Breast epithelium (tissue), 4 donors: Measurements from ENCODE around the gene CAMK2D. TPM values are rescaled to one million over a fixed set of nuclear protein-coding genes. Genes with fewer than 3 reads are reported as not detected.

Source experiments
- DNase-seq, 2 donors: peaks; one replicate each; pipeline ENCODE4 v3.0.0-alpha.2; 2019; ENCODE audit warnings: low spot score in 2 of 2
- H3K27ac ChIP-seq, 2 donors: fragments of 200-600 bp; sonication (generic) in 1 of 2; one replicate each; pipeline ENCODE4 v1.5.1; 2016 to 2019; ENCODE audit warnings: mild to moderate bottlenecking in 1 of 2
- H3K27me3 ChIP-seq, 2 donors: fragments of 200-600 bp; sonication (generic) in 1 of 2; one replicate each; pipeline versions ENCODE4 v1.5.1 to v1.6.0; 2017 to 2019; ENCODE audit warnings: control low read depth in 1 of 2, mild to moderate bottlenecking in 1 of 2
- H3K36me3 ChIP-seq: fragments of 200-600 bp; one replicate; pipeline ENCODE4 v1.5.1; 2019
- H3K4me1 ChIP-seq, 2 donors: fragments of 200-600 bp; sonication (generic); one replicate each; pipeline ENCODE4 v1.5.1; 2016 to 2019; ENCODE audit warnings: control low read depth in 1 of 2
- H3K4me3 ChIP-seq, 3 donors: fragments of 200-600 bp; sonication (generic); 1 replicate in 2 of 3; 2 replicates in 1 of 3; pipeline ENCODE4 v1.5.1; 2016 to 2019; ENCODE audit warnings: mild to moderate bottlenecking in 3 of 3, moderate library complexity in 2 of 3
- H3K9me3 ChIP-seq, 2 donors: fragments of 200-600 bp; sonication (generic) in 1 of 2; one replicate each; pipeline ENCODE4 v1.5.1; 2016 to 2019; ENCODE audit warnings: control low read depth in 1 of 2
- POLR2A ChIP-seq: fragments of 450-650 bp; IDR thresholded peaks from one replicate; pipeline ENCODE4 v1.6.1; 2016; ENCODE audit warnings: antibody characterized with exemption, mild to moderate bottlenecking, moderate library complexity
- POLR2AphosphoS5 ChIP-seq, 3 donors: sonication (generic); formaldehyde crosslinking; IDR thresholded peaks; one replicate each; pipeline ENCODE4 v1.6.1; 2017; ENCODE audit warnings: antibody characterized with exemption in 3 of 3
- intact Hi-C: fragments of 100-400 bp; cut with DNase I; formaldehyde crosslinking; loops from one replicate; pipeline ENCODE4 v1.15.1; 2023; ENCODE audit warnings: low total_unique reads
- total RNA-seq, 3 donors: library from RNA; depleted of rRNA; stranded (reverse); fragments of >200 nt; gene quantifications; one replicate each; pipeline ENCODE4 v1.1.0, GENCODE V29; 2016
- TF ChIP-seq, protein P1 (sequence below), 3 donors: fragments of 450-650 bp; IDR thresholded peaks; one replicate each; pipeline ENCODE4 v1.5.1; 2016 to 2017; ENCODE audit warnings: antibody characterized with exemption in 3 of 3, mild to moderate bottlenecking in 3 of 3, moderate library complexity in 3 of 3

CAMK2D gene
- total RNA-seq, 3 donors from 2014 or later, result 47.7 to 62.1 (median 57.7) TPM

- TF ChIP-seq, protein P1, sequence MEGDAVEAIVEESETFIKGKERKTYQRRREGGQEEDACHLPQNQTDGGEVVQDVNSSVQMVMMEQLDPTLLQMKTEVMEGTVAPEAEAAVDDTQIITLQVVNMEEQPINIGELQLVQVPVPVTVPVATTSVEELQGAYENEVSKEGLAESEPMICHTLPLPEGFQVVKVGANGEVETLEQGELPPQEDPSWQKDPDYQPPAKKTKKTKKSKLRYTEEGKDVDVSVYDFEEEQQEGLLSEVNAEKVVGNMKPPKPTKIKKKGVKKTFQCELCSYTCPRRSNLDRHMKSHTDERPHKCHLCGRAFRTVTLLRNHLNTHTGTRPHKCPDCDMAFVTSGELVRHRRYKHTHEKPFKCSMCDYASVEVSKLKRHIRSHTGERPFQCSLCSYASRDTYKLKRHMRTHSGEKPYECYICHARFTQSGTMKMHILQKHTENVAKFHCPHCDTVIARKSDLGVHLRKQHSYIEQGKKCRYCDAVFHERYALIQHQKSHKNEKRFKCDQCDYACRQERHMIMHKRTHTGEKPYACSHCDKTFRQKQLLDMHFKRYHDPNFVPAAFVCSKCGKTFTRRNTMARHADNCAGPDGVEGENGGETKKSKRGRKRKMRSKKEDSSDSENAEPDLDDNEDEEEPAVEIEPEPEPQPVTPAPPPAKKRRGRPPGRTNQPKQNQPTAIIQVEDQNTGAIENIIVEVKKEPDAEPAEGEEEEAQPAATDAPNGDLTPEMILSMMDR (IDR thresholded peaks at IDR 0.05), result no peak
- no peak for TF ChIP-seq POLR2AphosphoS5 (IDR thresholded peaks at IDR 0.05)
- no peak for TF ChIP-seq POLR2A
- Histone ChIP-seq H3K27ac (no peak overlapping the region), H3K27me3 (no peaks in the 10 kb centered on the region), H3K36me3 (no peaks in the 10 kb centered on the region), H3K4me3 (no peak overlapping the region), H3K4me1 (no peaks in the 10 kb centered on the region), H3K9me3 (no peaks in the 10 kb centered on the region)
- no peak for DNase-seq
- intact Hi-C loops, result no loop called here
Observed at GRCh38 chr4:113783289-113783688, 21.8 kb upstream of the CAMK2D start.

GRCh38 chr4:113781439-113782040 lies 20.0 kb upstream of the CAMK2D start:
- DNase-seq, result no peak
- Histone ChIP-seq H3K36me3 (no peaks in the 10 kb centered on the region), H3K9me3 (no peaks in the 10 kb centered on the region), H3K27me3 (no peaks in the 10 kb centered on the region), H3K4me3 (no peak overlapping the region), H3K4me1 (no peaks in the 10 kb centered on the region), H3K27ac (no peak overlapping the region)
- intact Hi-C loops, result no loop called here
- no peak for TF ChIP-seq POLR2AphosphoS5 (IDR thresholded peaks at IDR 0.05)
- no peak for TF ChIP-seq POLR2A
- TF ChIP-seq, protein P1 (IDR thresholded peaks at IDR 0.05), result peak in 2 of 3 donors; percentile 46 to 47

DNA sequence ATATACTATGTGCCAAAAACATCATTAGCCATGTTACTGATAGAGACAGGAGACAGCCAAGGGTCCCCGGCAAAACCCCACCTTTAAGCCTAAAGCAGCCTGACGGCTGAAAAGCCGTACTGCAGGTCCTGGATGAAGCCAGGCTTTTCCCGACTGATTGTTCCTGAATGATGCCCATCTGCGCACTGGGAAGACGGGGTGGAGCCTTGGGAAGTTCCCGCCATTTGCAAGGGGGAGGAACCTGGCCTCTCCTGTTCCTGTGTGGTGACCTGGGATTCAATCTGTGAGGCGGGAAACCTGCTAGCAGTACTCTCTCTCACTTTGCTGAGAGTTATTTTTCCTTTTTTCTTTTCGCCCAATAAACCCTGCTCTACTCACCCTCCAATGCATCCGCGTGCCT lies 15.1 kb upstream of the CAMK2D start:
- TF ChIP-seq POLR2AphosphoS5 (IDR thresholded peaks at IDR 0.05), result no peak
- H3K9me3 ChIP-seq, result no peaks in the 10 kb centered on the region
- no peaks in the 10 kb centered on the region for H3K27me3 ChIP-seq
- no peaks in the 10 kb centered on the region for H3K4me1 ChIP-seq
- no peak overlapping the region for H3K4me3 ChIP-seq
- no peaks in the 10 kb centered on the region for H3K36me3 ChIP-seq
- intact Hi-C loops, result no loop called here
- H3K27ac ChIP-seq, result no peak overlapping the region
- no peak for DNase-seq

GRCh38 chr4:113776016-113776415 lies 14.5 kb upstream of the CAMK2D start:
- DNase-seq, result no peak
- TF ChIP-seq POLR2A, result no peak
- TF ChIP-seq, protein P1 (IDR thresholded peaks at IDR 0.05), result no peak
- H3K4me1 ChIP-seq, result no peaks in the 10 kb centered on the region

GRCh38 chr4:113773756-113774155 lies 12.2 kb upstream of the CAMK2D start:
- no peaks in the 10 kb centered on the region for H3K27me3 ChIP-seq
- H3K9me3 ChIP-seq, result no peaks in the 10 kb centered on the region
- TF ChIP-seq, protein P1 (IDR thresholded peaks at IDR 0.05), result no peak
- TF ChIP-seq POLR2AphosphoS5 (IDR thresholded peaks at IDR 0.05) (no peak), POLR2A (no peak)
- no peak for DNase-seq
- H3K4me1 ChIP-seq, result no peaks in the 10 kb centered on the region
- intact Hi-C loops, result loop anchor here (5.0 kb wide), 1 partner anchor 1626 kb away; the partner anchor contains the start of gene FAM241A
- H3K36me3 ChIP-seq, result no peaks in the 10 kb centered on the region
- H3K27ac ChIP-seq, result no peak overlapping the region
- H3K4me3 ChIP-seq, result no peak overlapping the region

More at GRCh38 chr4:113776016-113776415, 14.5 kb upstream of the CAMK2D start:
- Histone ChIP-seq H3K4me3 (no peak overlapping the region), H3K27me3 (no peaks in the 10 kb centered on the region), H3K36me3 (no peaks in the 10 kb centered on the region), H3K27ac (no peak overlapping the region), H3K9me3 (no peaks in the 10 kb centered on the region)
- intact Hi-C loops, result no loop called here
